Globus pallidus (tissue), 1 donor: ENCODE results near the gene PTPRN2.
"Not testable (repeated sequence)": the region's sequence is repeated elsewhere in the genome, so short reads cannot be mapped to it uniquely, and the experiment has no call there.

Source experiments
- DNase-seq: peaks from one replicate; pipeline ENCODE4 v3.0.0-alpha.2; 2015; ENCODE audit warnings: low spot score

PTPRN2 gene

DNA sequence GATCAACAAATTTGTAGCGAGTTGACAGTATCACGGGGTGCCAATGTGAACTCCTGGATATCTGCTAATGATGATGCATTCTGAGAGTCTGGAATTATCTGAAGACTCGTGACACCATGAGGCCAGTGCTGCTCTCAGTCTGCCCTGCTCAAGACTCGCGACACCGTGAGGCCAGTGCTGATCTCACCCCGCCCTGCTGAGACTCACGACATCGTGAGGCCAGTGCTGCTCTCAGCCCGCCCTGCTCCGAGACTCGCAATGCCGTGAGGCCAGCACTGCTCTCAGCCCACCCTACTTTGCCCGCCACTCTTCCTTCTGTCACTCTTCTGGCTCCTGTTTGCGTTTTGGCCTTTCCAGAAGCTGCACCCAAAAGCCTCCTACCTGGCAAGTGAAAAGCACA lies 411.8 kb downstream of the PTPRN2 start:
- DNase-seq = no peak

DNA sequence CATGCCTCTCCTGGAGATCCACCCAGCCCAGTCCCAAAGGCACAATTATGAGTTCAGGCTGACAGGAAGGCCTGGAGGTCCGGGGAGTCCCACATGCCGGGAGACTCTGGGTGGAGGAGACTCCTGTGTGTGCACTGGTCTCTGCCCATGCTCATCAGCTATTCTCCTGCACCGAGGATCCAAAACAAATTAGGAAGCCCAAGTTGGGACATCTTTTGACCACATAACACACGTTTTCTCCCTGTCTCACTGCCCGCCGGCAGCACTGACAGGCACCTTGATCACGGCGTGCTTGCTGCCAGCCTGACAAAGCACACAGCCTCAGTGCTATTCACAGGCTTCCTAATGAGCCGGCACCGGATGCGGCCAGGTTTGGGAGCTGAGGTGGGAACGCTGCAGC lies 412.7 kb downstream of the PTPRN2 start:
- DNase-seq = no peak

DNA sequence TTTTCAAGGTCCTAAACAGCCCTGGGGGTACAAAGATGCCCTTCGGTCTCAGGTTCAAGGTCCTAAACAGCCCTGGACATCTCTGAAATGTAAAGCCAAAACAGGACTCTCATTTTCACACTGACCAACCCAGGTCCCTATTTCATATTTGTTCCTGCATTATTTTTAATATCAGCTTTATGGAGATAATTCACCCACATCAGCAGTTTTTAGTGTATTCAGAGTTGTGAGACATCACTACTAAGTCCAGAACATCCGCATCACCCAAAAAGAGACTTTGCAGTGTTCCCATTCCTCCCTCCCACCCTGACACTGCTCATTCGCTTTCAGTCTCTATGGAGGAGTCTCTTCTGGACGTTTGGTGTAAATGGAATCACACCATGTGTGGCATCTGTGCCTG lies 420.2 kb downstream of the PTPRN2 start:
- DNase-seq = no peak

GRCh38 chr7:158166386-158167340 lies 421.0 kb downstream of the PTPRN2 start:
- DNase-seq = no peak

DNA sequence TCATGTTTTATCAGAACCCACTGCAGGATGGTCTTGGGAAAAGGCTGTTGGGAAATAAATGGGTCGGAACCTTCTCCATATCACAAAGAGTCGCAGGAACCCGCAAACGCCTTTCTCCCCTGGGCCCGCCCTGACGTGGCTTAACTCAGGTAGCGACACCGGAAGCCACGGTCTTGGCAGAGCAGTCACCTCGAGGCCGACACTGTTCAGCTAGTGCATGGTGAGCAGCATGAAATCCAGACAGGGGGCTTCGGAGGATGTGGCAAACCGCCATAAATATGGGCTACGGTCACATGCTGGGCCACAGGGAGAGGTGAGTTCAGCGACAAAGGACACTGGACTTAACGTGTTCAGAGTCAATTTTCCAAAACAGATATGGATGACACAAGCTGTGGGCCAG lies 421.9 kb downstream of the PTPRN2 start:
- DNase-seq = no peak

DNA sequence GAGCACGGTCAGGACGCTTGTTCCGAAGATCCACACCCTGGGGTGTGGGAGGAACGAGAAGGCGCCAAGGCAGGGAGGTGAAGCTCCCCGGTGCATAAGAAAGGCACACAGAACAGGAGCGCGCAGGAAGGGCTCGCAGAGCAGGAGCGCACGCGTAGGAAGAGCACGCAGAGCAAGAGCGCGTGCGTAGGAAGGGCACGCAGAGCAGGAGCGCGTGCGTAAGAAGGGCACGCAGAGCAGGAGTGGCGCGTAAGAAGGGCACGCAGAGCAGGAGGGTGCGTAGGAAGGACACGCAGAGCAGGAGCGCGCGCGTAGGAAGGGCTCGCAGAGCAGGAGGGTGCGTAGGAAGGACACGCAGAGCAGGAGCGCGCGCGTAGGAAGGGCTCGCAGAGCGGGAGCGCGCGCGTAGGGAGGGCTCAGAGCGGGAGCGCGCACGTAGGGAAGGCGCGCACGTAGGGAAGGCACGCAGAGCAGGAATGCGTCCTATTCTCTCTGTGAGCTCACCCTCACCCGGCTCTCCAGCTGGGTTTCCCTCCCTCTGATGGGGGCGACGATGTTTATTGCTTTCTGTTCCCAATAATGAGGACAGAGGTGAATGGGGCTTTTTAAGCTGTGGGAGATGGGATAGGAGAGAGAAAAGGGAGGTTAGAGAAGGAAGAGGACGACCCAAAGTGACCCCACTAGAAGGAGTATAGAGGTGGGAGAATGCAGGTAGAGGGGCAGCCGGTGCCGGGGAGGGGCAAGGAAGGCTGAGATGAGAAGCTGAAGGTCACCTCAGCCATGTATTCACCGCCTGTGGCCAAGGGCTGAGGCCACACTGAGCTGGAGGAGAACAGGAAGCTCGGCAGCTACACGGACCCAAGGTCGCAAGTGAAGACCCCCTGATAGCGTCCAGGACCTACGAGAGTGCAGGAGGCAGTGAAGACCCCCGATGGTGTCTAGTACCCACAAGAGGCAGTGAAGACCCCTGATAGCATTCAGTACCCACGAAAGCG lies 423.2 kb downstream of the PTPRN2 start:
- DNase-seq = no peak

GRCh38 chr7:158161194-158161593 lies 426.4 kb downstream of the PTPRN2 start:
- DNase-seq = no peak

DNA sequence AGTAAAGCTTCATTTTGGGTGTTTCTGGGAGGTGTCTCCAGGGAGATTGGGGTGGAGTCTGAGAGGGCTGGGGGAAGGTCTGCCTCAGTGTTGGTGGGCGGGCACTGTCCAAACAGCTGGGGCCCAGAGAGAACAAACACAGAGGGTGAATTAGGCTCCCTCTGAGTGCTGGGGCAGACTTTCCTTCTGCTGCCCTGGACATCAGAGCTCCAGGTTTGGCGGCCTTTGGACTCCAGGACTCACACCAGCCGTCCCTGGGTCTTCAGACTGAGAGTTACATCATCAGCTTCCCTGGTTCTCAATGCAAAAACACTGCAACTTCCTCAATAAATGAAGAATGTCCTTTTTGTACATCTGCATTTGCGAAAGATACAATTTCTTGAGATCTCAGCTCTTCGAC lies 427.4 kb downstream of the PTPRN2 start:
- DNase-seq = no peak

DNA sequence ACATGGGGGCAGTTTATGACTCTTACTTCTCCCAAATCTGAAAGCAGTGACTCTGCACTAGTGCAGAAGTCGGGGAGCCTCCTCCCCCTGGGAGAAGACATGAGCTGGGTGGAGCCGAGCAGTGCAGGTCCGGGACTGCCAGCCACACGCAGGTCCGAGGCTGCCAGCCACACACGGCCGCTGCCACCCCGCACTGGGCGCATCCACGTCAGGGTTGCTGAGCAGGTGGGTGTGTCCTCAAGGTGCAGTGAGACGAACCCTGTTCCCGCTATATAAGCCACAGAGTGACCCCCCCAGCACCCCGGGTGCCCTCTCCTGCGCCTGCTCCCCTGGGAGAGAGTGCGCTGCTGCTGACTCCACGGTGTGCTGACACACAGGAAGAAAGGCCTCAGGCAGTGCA lies 430.2 kb downstream of the PTPRN2 start:
- no peak for DNase-seq

- not testable (repeated sequence) for DNase-seq
Measured at GRCh38 chr7:158151273-158151672, 436.4 kb downstream of the PTPRN2 start.

GRCh38 chr7:158150234-158150633 lies 437.4 kb downstream of the PTPRN2 start:
- DNase-seq = no peak

DNA sequence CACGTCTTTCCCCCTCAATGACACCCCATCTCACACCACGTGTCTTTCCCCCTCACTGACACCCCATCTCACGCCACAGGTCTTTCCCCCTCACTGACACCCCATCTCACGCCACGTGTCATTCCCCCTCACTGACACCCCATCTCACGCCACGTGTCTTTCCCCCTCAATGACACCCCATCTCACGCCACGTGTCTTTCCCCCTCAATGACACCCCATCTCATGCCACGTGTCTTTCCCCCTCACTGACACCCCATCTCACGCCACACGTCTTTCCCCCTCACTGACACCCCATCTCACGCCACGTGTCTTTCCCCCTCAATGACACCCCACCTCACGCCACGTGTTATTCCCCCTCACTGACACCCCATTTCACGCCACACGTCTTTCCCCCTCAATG lies 440.2 kb downstream of the PTPRN2 start:
- DNase-seq = not testable (repeated sequence)

GRCh38 chr7:158145370-158145769 lies 442.3 kb downstream of the PTPRN2 start:
- DNase-seq = no peak

DNA sequence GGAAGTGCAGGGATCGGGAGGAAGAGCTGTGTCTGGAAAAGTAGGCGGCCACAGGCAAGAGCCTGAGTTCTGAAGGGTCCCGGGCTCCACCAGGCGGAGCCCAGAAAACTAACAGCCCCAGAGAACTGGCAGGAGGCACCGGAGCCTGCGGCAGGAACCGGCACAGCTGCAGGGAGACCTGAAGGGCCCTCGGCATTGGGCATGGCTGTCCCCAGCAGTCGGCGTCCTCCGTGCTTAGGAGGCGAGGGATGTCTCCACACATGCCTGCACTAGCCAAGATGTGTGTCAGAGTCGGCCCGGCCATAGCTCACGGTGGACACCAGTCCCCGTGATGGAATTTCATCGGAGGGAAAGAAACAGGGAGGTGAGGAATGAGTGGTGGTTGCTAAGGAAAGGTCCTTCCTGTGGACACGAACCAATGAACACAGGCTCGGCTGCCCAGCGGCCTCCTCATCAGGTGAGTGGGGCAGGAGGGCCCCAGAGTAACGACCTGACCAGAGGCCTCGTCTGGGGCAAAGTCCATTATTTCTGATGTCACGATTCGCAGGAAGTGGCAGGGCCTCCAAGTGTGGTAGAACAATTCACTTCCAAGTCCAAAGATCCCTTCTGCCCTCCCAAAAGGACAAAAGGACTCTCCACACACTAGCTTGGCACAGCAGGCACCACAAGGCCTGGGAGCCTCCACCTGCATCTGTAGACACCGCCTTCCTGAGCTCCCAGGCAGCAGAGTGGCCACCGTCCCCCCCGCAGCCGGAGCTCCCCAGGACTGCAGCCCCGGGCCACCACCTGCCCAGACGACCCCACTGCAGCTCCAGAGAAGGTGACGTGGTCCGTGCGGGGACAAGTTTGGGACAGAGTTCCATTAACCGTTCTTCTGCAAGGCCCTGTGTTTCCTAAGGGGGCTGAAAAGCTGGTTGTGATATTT lies 444.2 kb downstream of the PTPRN2 start:
- DNase-seq = no peak

DNA sequence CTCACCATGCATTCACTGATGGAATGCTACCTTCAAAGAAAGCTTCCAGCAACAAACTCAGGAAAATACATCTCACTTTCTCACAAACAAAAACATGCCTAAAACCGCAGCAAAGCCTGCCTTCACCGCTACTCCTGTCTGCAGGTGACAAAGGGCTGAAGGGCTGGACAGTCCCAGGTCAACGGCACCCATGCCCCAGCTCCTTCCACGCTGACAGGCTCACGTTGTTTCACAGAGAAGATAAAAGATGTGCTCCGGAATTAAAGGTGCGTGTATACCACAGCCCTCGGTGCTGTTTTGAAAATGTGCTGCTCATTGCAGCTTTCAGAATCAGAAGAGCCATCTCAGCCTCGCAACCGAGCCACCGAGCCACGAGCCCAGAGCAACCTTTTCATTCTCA lies 445.0 kb downstream of the PTPRN2 start:
- DNase-seq = no peak

DNA sequence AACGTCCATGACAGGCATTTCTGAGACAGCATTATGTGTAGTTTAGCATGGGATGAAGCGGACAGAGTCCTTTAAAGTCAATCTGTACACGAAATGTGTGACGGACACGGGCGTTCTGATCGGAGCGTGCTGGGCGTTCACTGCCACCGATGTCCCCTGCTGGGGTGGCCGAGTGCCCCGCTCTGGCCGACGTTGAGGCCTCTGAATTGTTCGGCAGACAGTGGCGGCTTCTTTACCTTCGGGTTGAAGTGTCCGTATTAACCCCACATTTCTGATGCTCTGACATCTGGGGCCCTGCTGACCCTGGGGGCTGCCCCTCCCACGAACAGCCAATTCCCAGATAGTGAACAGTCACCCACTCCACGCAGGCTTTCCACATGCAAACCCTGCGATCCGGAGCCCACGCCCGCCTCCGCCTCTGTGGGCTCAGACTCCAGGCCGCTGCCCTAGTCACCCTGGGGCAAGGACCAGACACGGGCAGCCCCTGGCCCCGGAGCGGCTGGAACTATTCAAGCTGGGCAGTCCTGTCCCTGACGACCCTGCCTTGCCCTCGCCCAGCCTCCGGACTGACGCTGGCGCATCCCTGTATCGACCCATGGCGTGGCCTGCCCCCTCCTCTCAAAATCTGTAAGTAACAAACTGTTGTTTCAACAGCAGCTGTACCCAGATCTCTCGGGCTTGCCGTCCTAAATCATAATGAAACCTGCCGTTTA lies 445.7 kb downstream of the PTPRN2 start:
- no peak for DNase-seq

DNA sequence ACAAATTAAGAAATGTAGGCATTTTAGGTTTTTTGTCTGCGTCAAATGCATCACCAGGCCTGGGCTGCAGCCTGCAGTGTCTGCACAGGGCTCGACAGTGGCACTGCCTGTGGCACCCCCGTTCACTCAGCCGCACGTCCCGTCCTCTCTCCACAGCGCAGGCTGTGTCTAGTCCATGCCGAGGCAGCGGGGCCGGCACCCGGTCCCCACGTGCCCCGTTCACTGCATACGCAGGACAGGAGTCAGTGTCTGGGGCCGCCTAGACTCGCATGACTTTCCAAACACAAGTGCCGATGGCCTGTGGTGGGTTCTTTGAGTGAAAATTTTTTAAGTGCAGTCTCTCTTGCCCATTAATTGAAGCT lies 446.4 kb downstream of the PTPRN2 start:
- DNase-seq = no peak

- no peak for DNase-seq
Measured at GRCh38 chr7:158140538-158141220, 446.9 kb downstream of the PTPRN2 start.

- DNase-seq = no peak
Measured at GRCh38 chr7:158139499-158139898, 448.1 kb downstream of the PTPRN2 start.

DNA sequence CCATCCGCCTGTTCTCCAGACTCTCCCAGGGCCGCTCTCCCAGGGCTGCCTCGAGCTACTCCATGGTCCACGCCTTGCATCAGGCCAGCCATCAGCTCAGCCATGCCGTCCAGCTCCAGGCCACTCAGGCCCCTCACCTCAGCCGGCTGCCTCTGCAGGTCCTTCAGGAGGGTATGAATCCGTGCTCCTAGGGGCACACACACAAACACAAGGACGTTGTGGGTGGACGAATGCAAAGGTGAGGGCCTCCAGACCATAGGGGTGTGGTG lies 449.4 kb downstream of the PTPRN2 start:
- no peak for DNase-seq
